Activated B cell treated with CpG ODN at 0.5 μM for 24 hours (primary cell): ENCODE results near the gene ANO2. TPM values are rescaled to one million over a fixed set of nuclear protein-coding genes. Genes with fewer than 3 reads are reported as not detected.

Experiments
- ATAC-seq: fragments of 200-7000 bp; cut with Tn5 transposase; one replicate; pipeline ENCODE4 v1.10.0; 2021; ENCODE audit warnings: low read depth, mild to moderate bottlenecking, moderate library complexity
- CTCF ChIA-PET: fragments of 350-600 bp; sonication (Branson Sonifier 250); formaldehyde crosslinking; loops from one replicate; lab custom pipeline; 2021; ENCODE audit warnings: antibody characterized with exemption; lab: Charles Lee
- POLR2A ChIA-PET: fragments of 350-600 bp; sonication (Branson Sonifier 250); formaldehyde crosslinking; loops from one replicate; lab custom pipeline; 2021; ENCODE audit warnings: antibody characterized with exemption; lab: Charles Lee
- DNase-seq: peaks from one replicate; pipeline ENCODE4 v3.0.0; 2022
- H3K27ac Mint-ChIP-seq: one replicate; pipeline ENCODE4 v1.8.0; 2020; ENCODE audit warnings: mixed read lengths
- H3K27me3 Mint-ChIP-seq: one replicate; pipeline ENCODE4 v1.8.0; 2021; ENCODE audit warnings: mixed read lengths
- H3K36me3 Mint-ChIP-seq: one replicate; pipeline ENCODE4 v1.8.0; 2021; ENCODE audit warnings: low read depth, mixed read lengths
- H3K4me1 Mint-ChIP-seq: one replicate; pipeline ENCODE4 v1.8.0; 2021; ENCODE audit warnings: mixed read lengths
- H3K4me3 Mint-ChIP-seq: one replicate; pipeline ENCODE4 v1.8.0; 2020; ENCODE audit warnings: mild to moderate bottlenecking, mixed read lengths
- H3K9me3 Mint-ChIP-seq: one replicate; pipeline ENCODE4 v1.8.0; 2020; ENCODE audit warnings: mixed read lengths
- CTCF ChIP-seq: fragments of 200-600 bp; IDR thresholded peaks from one replicate; pipeline ENCODE4 v1.8.0; 2022; ENCODE audit warnings: antibody characterized with exemption, mild to moderate bottlenecking
- intact Hi-C: fragments of 100-400 bp; cut with micrococcal nuclease; formaldehyde crosslinking; loops from one replicate; pipeline ENCODE4 v1.15.1; 2024
- total RNA-seq: library from RNA; stranded (reverse); gene quantifications from 2 replicates; pipeline ENCODE4 v1.2.3, GENCODE V29; 2022

The ANO2 gene
- total RNA-seq, 1 donor from 2014 or later: not detected

DNA sequence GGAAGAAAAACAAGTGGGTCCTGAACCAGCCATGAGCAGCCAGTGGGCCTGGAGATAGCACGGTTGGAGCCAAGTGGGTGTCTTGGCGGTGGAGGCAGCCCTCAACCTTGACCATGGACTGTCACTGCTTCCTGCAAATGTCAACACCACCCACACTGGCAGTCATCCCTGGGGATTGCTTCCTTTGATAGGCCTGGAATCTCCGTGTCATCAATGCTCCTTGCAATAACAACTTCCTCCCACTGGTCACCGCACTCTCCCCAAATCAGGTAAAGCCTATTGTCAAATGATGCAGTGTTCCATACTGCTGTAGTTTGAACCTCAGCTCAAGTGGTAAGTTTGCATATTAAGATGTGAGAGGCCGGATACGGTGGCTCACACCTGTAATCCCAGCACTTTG, 384.0 kb downstream of the ANO2 start:
- H3K36me3 Mint-ChIP-seq: no peaks in the 10 kb centered on the region
- CTCF ChIA-PET: no interaction called here
- ATAC-seq: no peak

GRCh38 chr12:5560265-5560664, 384.8 kb downstream of the ANO2 start:
- ATAC-seq (no peak), DNase-seq (no peak)
- no peak overlapping the region for H3K27ac Mint-ChIP-seq
- no peaks in the 10 kb centered on the region for H3K4me1 Mint-ChIP-seq
- intact Hi-C loops: no loop called here
- no peaks in the 10 kb centered on the region for H3K9me3 Mint-ChIP-seq
- no peak for TF ChIP-seq CTCF
- H3K27me3 Mint-ChIP-seq: peaks cover 8% of the 10 kb centered on the region
- ChIA-PET POLR2A (no interaction called here), CTCF (no interaction called here)
- no peaks in the 10 kb centered on the region for H3K36me3 Mint-ChIP-seq
- no peak overlapping the region for H3K4me3 Mint-ChIP-seq

More for the DNA sequence above, 384.0 kb downstream of the ANO2 start:
- no peak overlapping the region for H3K4me3 Mint-ChIP-seq
- H3K9me3 Mint-ChIP-seq: no peaks in the 10 kb centered on the region
- intact Hi-C loops: no loop called here
- DNase-seq: no peak
- H3K27me3 Mint-ChIP-seq: peaks cover 11% of the 10 kb centered on the region
- POLR2A ChIA-PET: no interaction called here
- no peak overlapping the region for H3K27ac Mint-ChIP-seq
- no peak for TF ChIP-seq CTCF
- no peaks in the 10 kb centered on the region for H3K4me1 Mint-ChIP-seq

GRCh38 chr12:5557906-5558305, 387.2 kb downstream of the ANO2 start:
- DNase-seq (no peak), ATAC-seq (no peak)
- ChIA-PET POLR2A (no interaction called here), CTCF (no interaction called here)
- Mint-ChIP-seq H3K27ac (no peak overlapping the region), H3K36me3 (no peaks in the 10 kb centered on the region), H3K9me3 (no peaks in the 10 kb centered on the region), H3K27me3 (peaks cover 6% of the 10 kb centered on the region), H3K4me3 (no peak overlapping the region), H3K4me1 (no peaks in the 10 kb centered on the region)
- intact Hi-C loops: no loop called here
- no peak for TF ChIP-seq CTCF

DNA sequence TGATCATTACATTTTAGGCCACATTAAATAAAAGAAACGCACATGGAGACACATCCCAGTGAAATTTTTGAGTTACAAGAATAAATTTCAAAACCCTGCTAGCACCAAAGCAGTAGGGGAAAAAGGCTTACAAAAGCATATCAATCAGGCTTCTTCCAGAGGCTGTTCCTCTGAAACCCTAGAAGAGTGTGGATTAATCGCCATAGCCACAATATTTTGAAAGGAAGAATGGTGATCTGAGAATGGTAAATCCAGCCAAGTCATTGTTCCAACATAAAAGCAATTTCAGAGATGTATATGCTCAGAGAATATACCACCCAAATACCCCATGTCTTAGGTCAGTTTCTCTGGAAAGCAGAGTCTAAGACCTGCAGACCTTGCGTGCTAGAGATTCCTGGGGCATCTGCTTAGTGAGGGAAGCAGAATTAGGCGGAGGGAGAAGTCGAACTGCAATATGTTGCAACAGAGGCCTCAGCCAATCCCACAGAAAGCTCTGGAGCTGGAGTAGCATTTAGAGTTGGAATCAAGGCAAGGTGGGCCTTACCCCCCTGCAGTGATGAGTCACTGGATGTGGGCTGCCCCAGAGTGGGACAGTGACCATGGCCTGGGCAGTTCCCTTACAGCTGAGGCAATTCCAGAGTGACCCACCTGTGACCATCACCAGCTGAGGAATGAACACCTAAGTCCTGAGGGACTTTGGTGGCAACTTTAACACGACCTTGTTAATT, 387.9 kb downstream of the ANO2 start:
- ATAC-seq (no peak), DNase-seq (no peak)
- POLR2A ChIA-PET: no interaction called here
- peaks cover 6% of the 10 kb centered on the region for H3K27me3 Mint-ChIP-seq
- no peaks in the 10 kb centered on the region for H3K4me1 Mint-ChIP-seq
- CTCF ChIA-PET: no interaction called here
- no peak overlapping the region for H3K27ac Mint-ChIP-seq
- no peaks in the 10 kb centered on the region for H3K9me3 Mint-ChIP-seq
- no peak for TF ChIP-seq CTCF
- H3K36me3 Mint-ChIP-seq: no peaks in the 10 kb centered on the region
- intact Hi-C loops: no loop called here
- H3K4me3 Mint-ChIP-seq: no peak overlapping the region

- Mint-ChIP-seq H3K9me3 (no peaks in the 10 kb centered on the region), H3K4me1 (no peaks in the 10 kb centered on the region), H3K27ac (no peak overlapping the region), H3K36me3 (no peaks in the 10 kb centered on the region), H3K4me3 (no peak overlapping the region), H3K27me3 (peaks cover 10% of the 10 kb centered on the region)
- TF ChIP-seq CTCF: no peak
- CTCF ChIA-PET: no interaction called here
- DNase-seq (no peak), ATAC-seq (no peak)
- POLR2A ChIA-PET: no interaction called here
- intact Hi-C loops: no loop called here
Measured at GRCh38 chr12:5556033-5556614, 388.9 kb downstream of the ANO2 start.
